ENCODE results near the gene LAD1.

The LAD1 gene

GRCh38 chr1:201436393-201436792 is 37.3 kb upstream of the LAD1 start:
- in situ Hi-C loops (cut with MboI; ENCODE audit: low pct_unique_long_range_greater_than_20kb, low sequenced_read_pairs, unreplicated experiment): no loop called here
- TF ChIP-seq CTCF (IDR thresholded peaks at IDR 0.05; ENCODE audit: extremely low read depth, insufficient read depth, missing control alignments): no peak

GRCh38 chr1:201434266-201434665 is 35.1 kb upstream of the LAD1 start:
- DNase-seq (ENCODE audit: low spot score): no peak
- TF ChIP-seq CTCF (IDR thresholded peaks at IDR 0.05; ENCODE audit: extremely low read depth, insufficient read depth, missing control alignments): no peak
- in situ Hi-C loops (cut with MboI; ENCODE audit: low pct_unique_long_range_greater_than_20kb, low sequenced_read_pairs, unreplicated experiment): no loop called here

More at GRCh38 chr1:201436393-201436792, 37.3 kb upstream of the LAD1 start:
- DNase-seq (ENCODE audit: low spot score): no peak

- no peak for DNase-seq (ENCODE audit: low spot score)
- in situ Hi-C loops (cut with MboI; ENCODE audit: low pct_unique_long_range_greater_than_20kb, low sequenced_read_pairs, unreplicated experiment): no loop called here
- TF ChIP-seq CTCF (IDR thresholded peaks at IDR 0.05; ENCODE audit: extremely low read depth, insufficient read depth, missing control alignments): no peak
These were observed 34.5 kb upstream of the LAD1 start for GRCh38 chr1:201433609-201434008.

- DNase-seq (ENCODE audit: low spot score): no peak
- in situ Hi-C loops (cut with MboI; ENCODE audit: low pct_unique_long_range_greater_than_20kb, low sequenced_read_pairs, unreplicated experiment): no loop called here
- no peak for TF ChIP-seq CTCF (IDR thresholded peaks at IDR 0.05; ENCODE audit: extremely low read depth, insufficient read depth, missing control alignments)
These were observed 31.7 kb upstream of the LAD1 start for GRCh38 chr1:201430776-201431175.

GRCh38 chr1:201429736-201430501 is 30.8 kb upstream of the LAD1 start:
- in situ Hi-C loops (cut with MboI; ENCODE audit: low pct_unique_long_range_greater_than_20kb, low sequenced_read_pairs, unreplicated experiment): no loop called here
- no peak for TF ChIP-seq CTCF (IDR thresholded peaks at IDR 0.05; ENCODE audit: extremely low read depth, insufficient read depth, missing control alignments)
- DNase-seq (ENCODE audit: low spot score): no peak

- no peak for DNase-seq (ENCODE audit: low spot score)
- no peak for TF ChIP-seq CTCF (IDR thresholded peaks at IDR 0.05; ENCODE audit: extremely low read depth, insufficient read depth, missing control alignments)
- in situ Hi-C loops (cut with MboI; ENCODE audit: low pct_unique_long_range_greater_than_20kb, low sequenced_read_pairs, unreplicated experiment): no loop called here
These were observed 28.8 kb upstream of the LAD1 start for GRCh38 chr1:201427963-201428362.
